ENCODE results near the gene NDUFS2. TPM values are rescaled to one million over a fixed set of nuclear protein-coding genes. Genes with fewer than 3 reads are reported as not detected.

The NDUFS2 gene
- total and polyA plus RNA-seq, 9 of the 15 experiments (the other 6 are each of a cell fraction or from before 2014, with no cell fraction given): 70.0 to 176 (median 141) TPM

DNA sequence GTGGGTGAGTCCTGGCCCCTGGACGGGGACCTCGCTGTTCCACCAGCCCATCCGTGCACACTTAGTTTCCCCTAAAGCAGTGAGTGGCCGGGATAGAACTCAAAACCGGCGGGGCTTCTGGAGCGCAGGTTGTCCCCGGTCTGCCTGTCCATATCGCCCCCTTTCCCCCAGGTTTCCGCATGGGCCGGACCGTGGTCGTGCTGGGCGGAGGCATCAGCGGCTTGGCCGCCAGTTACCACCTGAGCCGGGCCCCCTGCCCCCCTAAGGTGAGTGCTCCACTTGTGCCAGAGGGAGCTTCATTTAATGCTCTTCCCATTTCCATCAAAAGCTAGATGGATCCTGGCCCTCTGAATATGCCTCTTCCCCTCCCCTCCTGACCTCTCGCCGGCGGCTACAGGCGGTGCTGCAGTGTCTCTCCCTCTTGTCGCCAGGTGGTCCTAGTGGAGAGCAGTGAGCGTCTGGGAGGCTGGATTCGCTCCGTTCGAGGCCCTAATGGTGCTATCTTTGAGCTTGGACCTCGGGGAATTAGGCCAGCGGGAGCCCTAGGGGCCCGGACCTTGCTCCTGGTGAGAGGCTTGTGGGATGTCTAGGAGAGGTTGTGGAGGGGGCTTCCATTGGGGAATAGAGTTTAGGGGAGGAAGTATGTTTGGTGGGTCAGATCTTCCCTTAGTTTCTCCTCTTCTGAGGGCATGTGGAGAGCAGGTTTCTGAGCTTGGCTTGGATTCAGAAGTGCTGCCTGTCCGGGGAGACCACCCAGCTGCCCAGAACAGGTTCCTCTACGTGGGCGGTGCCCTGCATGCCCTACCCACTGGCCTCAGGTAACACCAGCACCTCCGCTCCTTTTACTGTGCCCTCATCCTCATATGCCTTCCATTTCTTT lies 35.3 kb upstream of the NDUFS2 start (continued):
- TF ChIP-seq, protein P1, sequence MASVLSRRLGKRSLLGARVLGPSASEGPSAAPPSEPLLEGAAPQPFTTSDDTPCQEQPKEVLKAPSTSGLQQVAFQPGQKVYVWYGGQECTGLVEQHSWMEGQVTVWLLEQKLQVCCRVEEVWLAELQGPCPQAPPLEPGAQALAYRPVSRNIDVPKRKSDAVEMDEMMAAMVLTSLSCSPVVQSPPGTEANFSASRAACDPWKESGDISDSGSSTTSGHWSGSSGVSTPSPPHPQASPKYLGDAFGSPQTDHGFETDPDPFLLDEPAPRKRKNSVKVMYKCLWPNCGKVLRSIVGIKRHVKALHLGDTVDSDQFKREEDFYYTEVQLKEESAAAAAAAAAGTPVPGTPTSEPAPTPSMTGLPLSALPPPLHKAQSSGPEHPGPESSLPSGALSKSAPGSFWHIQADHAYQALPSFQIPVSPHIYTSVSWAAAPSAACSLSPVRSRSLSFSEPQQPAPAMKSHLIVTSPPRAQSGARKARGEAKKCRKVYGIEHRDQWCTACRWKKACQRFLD (CRISPR knock-in tag; IDR thresholded peaks at IDR 0.05): 0 out of 2 replicates have a peak, but pooled peaks have one; percentile 4
- TF ChIP-seq JUN (IDR thresholded peaks at IDR 0.05; ENCODE audit: borderline replicate concordance, low read depth, low read length) (no peak), JUN (CRISPR knock-in tag; IDR thresholded peaks at IDR 0.05; ENCODE audit: borderline replicate concordance) (peak; percentile 24; the same call in 1 of the 2 replicates)
- TF ChIP-seq, protein P2, sequence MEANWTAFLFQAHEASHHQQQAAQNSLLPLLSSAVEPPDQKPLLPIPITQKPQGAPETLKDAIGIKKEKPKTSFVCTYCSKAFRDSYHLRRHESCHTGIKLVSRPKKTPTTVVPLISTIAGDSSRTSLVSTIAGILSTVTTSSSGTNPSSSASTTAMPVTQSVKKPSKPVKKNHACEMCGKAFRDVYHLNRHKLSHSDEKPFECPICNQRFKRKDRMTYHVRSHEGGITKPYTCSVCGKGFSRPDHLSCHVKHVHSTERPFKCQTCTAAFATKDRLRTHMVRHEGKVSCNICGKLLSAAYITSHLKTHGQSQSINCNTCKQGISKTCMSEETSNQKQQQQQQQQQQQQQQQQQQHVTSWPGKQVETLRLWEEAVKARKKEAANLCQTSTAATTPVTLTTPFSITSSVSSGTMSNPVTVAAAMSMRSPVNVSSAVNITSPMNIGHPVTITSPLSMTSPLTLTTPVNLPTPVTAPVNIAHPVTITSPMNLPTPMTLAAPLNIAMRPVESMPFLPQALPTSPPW (CRISPR knock-in tag; IDR thresholded peaks at IDR 0.05): no peak; the same call in 1 of the 2 replicates

DNA sequence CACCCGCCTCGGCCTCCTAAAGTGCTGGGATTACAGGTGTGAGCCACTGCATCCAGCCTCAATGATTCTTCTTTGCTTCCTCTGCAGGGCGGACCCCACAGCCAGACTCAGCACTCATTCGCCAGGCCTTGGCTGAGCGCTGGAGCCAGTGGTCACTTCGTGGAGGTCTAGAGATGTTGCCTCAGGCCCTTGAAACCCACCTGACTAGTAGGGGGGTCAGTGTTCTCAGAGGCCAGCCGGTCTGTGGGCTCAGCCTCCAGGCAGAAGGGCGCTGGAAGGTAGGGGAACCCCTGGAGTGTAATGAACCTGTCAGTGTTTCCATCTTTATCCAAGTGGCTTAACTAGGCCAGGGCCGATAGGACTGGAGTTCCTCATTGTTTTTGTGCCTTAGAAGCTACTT lies 33.3 kb upstream of the NDUFS2 start:
- Histone ChIP-seq H3K27ac (ENCODE audit: extremely low read depth, low read depth, low read length) (peak overlapping the region; percentile 37; the same call in 1 of the 3 replicates), H3K4me1 (replicated peaks in 1 of 2; ENCODE audit: control insufficient read depth in 2 of 2, insufficient read depth in 2 of 2, low read length in 2 of 2) (peaks cover 26 to 49% of the 10 kb centered on the region in 2 experiments), H3K27me3 (ENCODE audit: control insufficient read depth in 2 of 2, insufficient read depth in 2 of 2, low read length in 2 of 2) (no peaks in the 10 kb centered on the region), H3K79me2 (ENCODE audit: control insufficient read depth, insufficient read depth, low read length) (peaks cover 31% of the 10 kb centered on the region), H3K36me3 (ENCODE audit: control insufficient read depth, insufficient read depth, low read length) (peaks cover 72% of the 10 kb centered on the region), H2AFZ (ENCODE audit: low read depth, low read length) (no peak overlapping the region), H3K4me3 (no peak overlapping the region), H4K20me1 (replicated peaks; ENCODE audit: control insufficient read depth, insufficient read depth, low read length) (no peaks in the 10 kb centered on the region), H3K9ac (ENCODE audit: insufficient read depth in 1 of 2, low read depth in 2 of 2, low read length in 2 of 2) (peak overlapping the region in 1 of 2 experiments; percentile 73; a peak in 2 of 4 replicates), H3K9me3 (replicated peaks; ENCODE audit: control insufficient read depth, insufficient read depth, low read depth, low read length) (no peaks in the 10 kb centered on the region), H3K4me2 (ENCODE audit: insufficient read depth, low read length) (no peak overlapping the region), H3K9me1 (ENCODE audit: control insufficient read depth, insufficient read depth, low read length) (no peaks in the 10 kb centered on the region)
- ATAC-seq: no peak
- BruUV-seq (replicated peaks): no TSS peak
- WGBS (ENCODE audit: insufficient coverage, low coverage, missing lambda C conversion rate): 92% methylated on average over 9 of the region's 9 CpGs
- POLR2A ChIA-PET: interaction anchor here (3.1 to 4.7 kb wide), 2 partner anchors 8 to 14 kb away, joined by 12 to 33 read pairs; partner anchors contain the start of gene B4GALT3
- in situ Hi-C loops (cut with MboI) (no loop called here), intact Hi-C loops (cut with micrococcal nuclease) (loop anchor here (5.0 kb wide), 1 partner anchor 37 kb away; the partner anchor contains the start of gene DEDD)
- FAIRE-seq: no peak
- DNase-seq (ENCODE audit: extremely low read depth in 1 of 4, low spot score in 3 of 4): no peak
- CTCF ChIA-PET (ENCODE audit: low intra/inter-chr PET ratio): no interaction called here
- TF ChIP-seq GABPB2 (CRISPR knock-in tag; conservative IDR thresholded peaks at IDR 0.05): no peak
- TF ChIP-seq, protein P3, sequence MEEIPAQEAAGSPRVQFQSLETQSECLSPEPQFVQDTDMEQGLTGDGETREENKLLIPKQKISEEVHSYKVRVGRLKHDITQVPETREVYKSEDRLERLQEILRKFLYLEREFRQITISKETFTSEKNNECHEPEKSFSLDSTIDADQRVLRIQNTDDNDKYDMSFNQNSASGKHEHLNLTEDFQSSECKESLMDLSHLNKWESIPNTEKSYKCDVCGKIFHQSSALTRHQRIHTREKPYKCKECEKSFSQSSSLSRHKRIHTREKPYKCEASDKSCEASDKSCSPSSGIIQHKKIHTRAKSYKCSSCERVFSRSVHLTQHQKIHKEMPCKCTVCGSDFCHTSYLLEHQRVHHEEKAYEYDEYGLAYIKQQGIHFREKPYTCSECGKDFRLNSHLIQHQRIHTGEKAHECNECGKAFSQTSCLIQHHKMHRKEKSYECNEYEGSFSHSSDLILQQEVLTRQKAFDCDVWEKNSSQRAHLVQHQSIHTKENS (CRISPR knock-in tag; IDR thresholded peaks at IDR 0.05): no peak
- TF ChIP-seq, protein P4, sequence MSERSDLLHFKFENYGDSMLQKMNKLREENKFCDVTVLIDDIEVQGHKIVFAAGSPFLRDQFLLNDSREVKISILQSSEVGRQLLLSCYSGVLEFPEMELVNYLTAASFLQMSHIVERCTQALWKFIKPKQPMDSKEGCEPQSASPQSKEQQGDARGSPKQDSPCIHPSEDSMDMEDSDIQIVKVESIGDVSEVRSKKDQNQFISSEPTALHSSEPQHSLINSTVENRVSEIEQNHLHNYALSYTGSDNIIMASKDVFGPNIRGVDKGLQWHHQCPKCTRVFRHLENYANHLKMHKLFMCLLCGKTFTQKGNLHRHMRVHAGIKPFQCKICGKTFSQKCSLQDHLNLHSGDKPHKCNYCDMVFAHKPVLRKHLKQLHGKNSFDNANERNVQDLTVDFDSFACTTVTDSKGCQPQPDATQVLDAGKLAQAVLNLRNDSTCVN (CRISPR knock-in tag; IDR thresholded peaks at IDR 0.05): no peak
- TF ChIP-seq TCF7L2 (IDR thresholded peaks at IDR 0.05; ENCODE audit: low read depth, low read length): no peak
- TF ChIP-seq, protein P5, sequence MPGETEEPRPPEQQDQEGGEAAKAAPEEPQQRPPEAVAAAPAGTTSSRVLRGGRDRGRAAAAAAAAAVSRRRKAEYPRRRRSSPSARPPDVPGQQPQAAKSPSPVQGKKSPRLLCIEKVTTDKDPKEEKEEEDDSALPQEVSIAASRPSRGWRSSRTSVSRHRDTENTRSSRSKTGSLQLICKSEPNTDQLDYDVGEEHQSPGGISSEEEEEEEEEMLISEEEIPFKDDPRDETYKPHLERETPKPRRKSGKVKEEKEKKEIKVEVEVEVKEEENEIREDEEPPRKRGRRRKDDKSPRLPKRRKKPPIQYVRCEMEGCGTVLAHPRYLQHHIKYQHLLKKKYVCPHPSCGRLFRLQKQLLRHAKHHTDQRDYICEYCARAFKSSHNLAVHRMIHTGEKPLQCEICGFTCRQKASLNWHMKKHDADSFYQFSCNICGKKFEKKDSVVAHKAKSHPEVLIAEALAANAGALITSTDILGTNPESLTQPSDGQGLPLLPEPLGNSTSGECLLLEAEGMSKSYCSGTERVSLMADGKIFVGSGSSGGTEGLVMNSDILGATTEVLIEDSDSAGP (CRISPR knock-in tag; IDR thresholded peaks at IDR 0.05): no peak
- TF ChIP-seq U2AF2 (optimal IDR thresholded peaks at IDR 0.05; ENCODE audit: low read depth, low read length): no peak
- no peak for TF ChIP-seq HCFC1 (IDR thresholded peaks at IDR 0.05; ENCODE audit: low read depth, low read length)
